Measurements from ENCODE around the gene TCTN1.

- TF ChIP-seq, protein P1, sequence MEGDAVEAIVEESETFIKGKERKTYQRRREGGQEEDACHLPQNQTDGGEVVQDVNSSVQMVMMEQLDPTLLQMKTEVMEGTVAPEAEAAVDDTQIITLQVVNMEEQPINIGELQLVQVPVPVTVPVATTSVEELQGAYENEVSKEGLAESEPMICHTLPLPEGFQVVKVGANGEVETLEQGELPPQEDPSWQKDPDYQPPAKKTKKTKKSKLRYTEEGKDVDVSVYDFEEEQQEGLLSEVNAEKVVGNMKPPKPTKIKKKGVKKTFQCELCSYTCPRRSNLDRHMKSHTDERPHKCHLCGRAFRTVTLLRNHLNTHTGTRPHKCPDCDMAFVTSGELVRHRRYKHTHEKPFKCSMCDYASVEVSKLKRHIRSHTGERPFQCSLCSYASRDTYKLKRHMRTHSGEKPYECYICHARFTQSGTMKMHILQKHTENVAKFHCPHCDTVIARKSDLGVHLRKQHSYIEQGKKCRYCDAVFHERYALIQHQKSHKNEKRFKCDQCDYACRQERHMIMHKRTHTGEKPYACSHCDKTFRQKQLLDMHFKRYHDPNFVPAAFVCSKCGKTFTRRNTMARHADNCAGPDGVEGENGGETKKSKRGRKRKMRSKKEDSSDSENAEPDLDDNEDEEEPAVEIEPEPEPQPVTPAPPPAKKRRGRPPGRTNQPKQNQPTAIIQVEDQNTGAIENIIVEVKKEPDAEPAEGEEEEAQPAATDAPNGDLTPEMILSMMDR (conservative IDR thresholded peaks at IDR 0.05): no peak
- TF ChIP-seq ZFX (IDR thresholded peaks at IDR 0.05): no peak
These were observed 75.6 kb downstream of the TCTN1 start for GRCh38 chr12:110689281-110690126.
